Type B pancreatic cell (in vitro differentiated cells): ENCODE results near the gene KMT2B. TPM values are rescaled to one million over a fixed set of nuclear protein-coding genes. Genes with fewer than 3 reads are reported as not detected.

Source experiments
- DNase-seq: peaks from one replicate; pipeline ENCODE4 v3.0.0; 2021; ENCODE audit warnings: mixed read lengths; ENCODE audit not compliant: unreplicated experiment; ENCODE audit errors: extremely low spot score
- H3K27ac Mint-ChIP-seq: 2 replicates; pipeline ENCODE4 v1.8.0; 2021; ENCODE audit warnings: mild to moderate bottlenecking, mixed read lengths
- H3K27me3 Mint-ChIP-seq: 2 replicates; pipeline ENCODE4 v1.8.0; 2021; ENCODE audit warnings: mixed read lengths
- H3K36me3 Mint-ChIP-seq: 2 replicates; pipeline ENCODE4 v1.8.0; 2021; ENCODE audit warnings: mixed read lengths
- H3K4me1 Mint-ChIP-seq: one replicate; pipeline ENCODE4 v1.8.0; 2021; ENCODE audit warnings: mixed read lengths; ENCODE audit not compliant: unreplicated experiment
- H3K4me3 Mint-ChIP-seq: 2 replicates; pipeline ENCODE4 v1.8.0; 2021; ENCODE audit warnings: mild to moderate bottlenecking, mixed read lengths
- H3K9me3 Mint-ChIP-seq: 2 replicates; pipeline ENCODE4 v1.8.0; 2021; ENCODE audit warnings: mixed read lengths
- total RNA-seq: library from RNA; stranded (reverse); gene quantifications from 2 replicates; pipeline ENCODE4 v1.2.1, GENCODE V29; 2021; ENCODE audit warnings: low replicate concordance
- TF ChIP-seq, protein P1 (sequence below): fragments of 200-600 bp; sonication (generic); conservative IDR thresholded peaks from 2 replicates; pipeline ENCODE4 v1.5.0; 2021; ENCODE audit warnings: antibody characterized with exemption, mild to moderate bottlenecking

KMT2B gene
- total RNA-seq, 1 donor from 2014 or later = 55.4 TPM

DNA sequence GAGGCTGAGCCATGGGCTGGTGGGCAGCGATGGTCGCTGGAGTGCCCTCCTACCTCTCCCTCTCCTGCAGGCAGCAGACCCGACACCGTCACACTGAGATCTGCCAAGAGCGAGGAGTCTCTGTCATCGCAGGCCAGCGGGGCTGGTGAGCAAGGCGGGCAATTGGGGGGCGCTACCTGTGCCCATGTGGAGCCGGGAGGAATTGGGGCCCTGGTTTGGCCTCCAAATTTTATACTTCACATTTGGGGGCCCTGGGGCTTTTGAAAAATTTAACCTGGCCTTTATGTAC, 67.5 kb downstream of the KMT2B start:
- TF ChIP-seq, protein P1, sequence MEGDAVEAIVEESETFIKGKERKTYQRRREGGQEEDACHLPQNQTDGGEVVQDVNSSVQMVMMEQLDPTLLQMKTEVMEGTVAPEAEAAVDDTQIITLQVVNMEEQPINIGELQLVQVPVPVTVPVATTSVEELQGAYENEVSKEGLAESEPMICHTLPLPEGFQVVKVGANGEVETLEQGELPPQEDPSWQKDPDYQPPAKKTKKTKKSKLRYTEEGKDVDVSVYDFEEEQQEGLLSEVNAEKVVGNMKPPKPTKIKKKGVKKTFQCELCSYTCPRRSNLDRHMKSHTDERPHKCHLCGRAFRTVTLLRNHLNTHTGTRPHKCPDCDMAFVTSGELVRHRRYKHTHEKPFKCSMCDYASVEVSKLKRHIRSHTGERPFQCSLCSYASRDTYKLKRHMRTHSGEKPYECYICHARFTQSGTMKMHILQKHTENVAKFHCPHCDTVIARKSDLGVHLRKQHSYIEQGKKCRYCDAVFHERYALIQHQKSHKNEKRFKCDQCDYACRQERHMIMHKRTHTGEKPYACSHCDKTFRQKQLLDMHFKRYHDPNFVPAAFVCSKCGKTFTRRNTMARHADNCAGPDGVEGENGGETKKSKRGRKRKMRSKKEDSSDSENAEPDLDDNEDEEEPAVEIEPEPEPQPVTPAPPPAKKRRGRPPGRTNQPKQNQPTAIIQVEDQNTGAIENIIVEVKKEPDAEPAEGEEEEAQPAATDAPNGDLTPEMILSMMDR = no peak
- peaks cover 6% of the 10 kb centered on the region for H3K36me3 Mint-ChIP-seq
- no peaks in the 10 kb centered on the region for H3K9me3 Mint-ChIP-seq
- H3K27ac Mint-ChIP-seq = no peak overlapping the region
- H3K27me3 Mint-ChIP-seq = no peaks in the 10 kb centered on the region
- no peak for DNase-seq
- H3K4me3 Mint-ChIP-seq = no peak overlapping the region
- no peaks in the 10 kb centered on the region for H3K4me1 Mint-ChIP-seq

DNA sequence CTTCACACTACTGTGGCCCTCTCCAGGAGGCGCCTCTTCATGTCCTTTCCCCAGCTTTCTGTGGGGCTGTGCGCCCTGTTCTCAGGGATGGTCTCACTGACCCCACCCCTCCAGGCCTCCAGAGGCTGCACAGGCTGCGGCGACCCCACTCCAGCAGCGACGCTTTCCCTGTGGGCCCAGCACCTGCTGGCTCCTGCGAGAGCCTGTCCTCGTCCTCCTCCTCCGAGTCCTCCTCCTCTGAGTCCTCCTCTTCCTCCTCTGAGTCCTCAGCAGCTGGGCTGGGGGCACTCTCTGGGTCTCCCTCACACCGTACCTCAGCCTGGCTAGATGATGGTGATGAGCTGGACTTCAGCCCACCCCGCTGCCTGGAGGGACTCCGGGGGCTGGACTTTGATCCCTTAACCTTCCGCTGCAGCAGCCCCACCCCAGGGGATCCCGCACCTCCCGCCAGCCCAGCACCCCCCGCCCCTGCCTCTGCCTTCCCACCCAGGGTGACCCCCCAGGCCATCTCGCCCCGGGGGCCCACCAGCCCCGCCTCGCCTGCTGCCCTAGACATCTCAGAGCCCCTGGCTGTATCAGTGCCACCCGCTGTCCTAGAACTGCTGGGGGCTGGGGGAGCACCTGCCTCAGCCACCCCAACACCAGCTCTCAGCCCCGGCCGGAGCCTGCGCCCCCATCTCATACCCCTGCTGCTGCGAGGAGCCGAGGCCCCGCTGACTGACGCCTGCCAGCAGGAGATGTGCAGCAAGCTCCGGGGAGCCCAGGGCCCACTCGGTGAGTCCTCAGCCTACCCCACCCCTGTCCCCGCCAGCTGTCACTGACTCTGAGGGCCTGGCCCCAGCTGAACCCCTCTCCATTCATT, 68.7 kb downstream of the KMT2B start:
- no peaks in the 10 kb centered on the region for H3K27me3 Mint-ChIP-seq
- TF ChIP-seq, protein P1 = no peak
- H3K9me3 Mint-ChIP-seq = no peaks in the 10 kb centered on the region
- no peak for DNase-seq
- H3K27ac Mint-ChIP-seq = no peak overlapping the region
- H3K4me3 Mint-ChIP-seq = no peak overlapping the region
- no peaks in the 10 kb centered on the region for H3K4me1 Mint-ChIP-seq
- peaks cover 6% of the 10 kb centered on the region for H3K36me3 Mint-ChIP-seq

DNA sequence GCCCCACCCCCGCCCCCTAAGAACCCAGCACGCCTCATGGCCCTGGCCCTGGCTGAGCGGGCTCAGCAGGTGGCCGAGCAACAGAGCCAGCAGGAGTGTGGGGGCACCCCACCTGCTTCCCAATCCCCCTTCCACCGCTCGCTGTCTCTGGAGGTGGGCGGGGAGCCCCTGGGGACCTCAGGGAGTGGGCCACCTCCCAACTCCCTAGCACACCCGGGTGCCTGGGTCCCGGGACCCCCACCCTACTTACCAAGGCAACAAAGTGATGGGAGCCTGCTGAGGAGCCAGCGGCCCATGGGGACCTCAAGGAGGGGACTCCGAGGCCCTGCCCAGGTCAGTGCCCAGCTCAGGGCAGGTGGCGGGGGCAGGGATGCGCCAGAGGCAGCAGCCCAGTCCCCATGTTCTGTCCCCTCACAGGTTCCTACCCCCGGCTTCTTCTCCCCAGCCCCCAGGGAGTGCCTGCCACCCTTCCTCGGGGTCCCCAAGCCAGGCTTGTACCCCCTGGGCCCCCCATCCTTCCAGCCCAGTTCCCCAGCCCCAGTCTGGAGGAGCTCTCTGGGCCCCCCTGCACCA, 69.5 kb downstream of the KMT2B start:
- DNase-seq = no peak
- TF ChIP-seq, protein P1 = no peak
- H3K4me3 Mint-ChIP-seq = no peak overlapping the region
- H3K27me3 Mint-ChIP-seq = no peaks in the 10 kb centered on the region
- no peaks in the 10 kb centered on the region for H3K9me3 Mint-ChIP-seq
- peaks cover 6% of the 10 kb centered on the region for H3K36me3 Mint-ChIP-seq
- no peak overlapping the region for H3K27ac Mint-ChIP-seq
- no peaks in the 10 kb centered on the region for H3K4me1 Mint-ChIP-seq

Other genes starting within 250 kb of the KMT2B start
- gene KRTDAP, start 227.5 kb upstream of the KMT2B start, total RNA-seq = 0.80 and 2.0 TPM in 2 replicates
- gene DMKN, start 204.4 kb upstream of the KMT2B start, total RNA-seq = 70.9 and 141 TPM in 2 replicates
- 0.53 TPM in 1 of 2 replicates, not detected in the other for gene SBSN, start 189.7 kb upstream of the KMT2B start, total RNA-seq
- gene GAPDHS, start 184.5 kb upstream of the KMT2B start, total RNA-seq = not detected in 2 replicates
- 104 and 113 TPM in 2 replicates for gene TMEM147, start 172.4 kb upstream of the KMT2B start, total RNA-seq
- 1.3 and 16.8 TPM in 2 replicates for gene ATP4A, start 154.3 kb upstream of the KMT2B start, total RNA-seq
- gene PMIS2, start 131.8 kb upstream of the KMT2B start, total RNA-seq = not detected in 2 replicates
- 19.5 and 42.6 TPM in 2 replicates for gene HAUS5, start 105.3 kb upstream of the KMT2B start, total RNA-seq
- gene RBM42, start 89.0 kb upstream of the KMT2B start, total RNA-seq = 79.6 and 84.9 TPM in 2 replicates
- 1.1 TPM in 2 replicates for gene ETV2, start 76.3 kb upstream of the KMT2B start, total RNA-seq
- 408 and 544 TPM in 2 replicates for gene COX6B1, start 69.7 kb upstream of the KMT2B start, total RNA-seq
- gene UPK1A, start 51.5 kb upstream of the KMT2B start, total RNA-seq = 4.4 and 5.1 TPM in 2 replicates
- not detected in 2 replicates for gene ZBTB32, start 13.4 kb upstream of the KMT2B start, total RNA-seq
- 1.5 and 3.8 TPM in 2 replicates for gene IGFLR1, start 24.4 kb downstream of the KMT2B start, total RNA-seq
- gene U2AF1L4, start 27.4 kb downstream of the KMT2B start, total RNA-seq = 22.2 and 25.4 TPM in 2 replicates
- gene PSENEN, start 27.6 kb downstream of the KMT2B start, total RNA-seq = 74.2 and 85.4 TPM in 2 replicates
- gene LIN37, start 30.6 kb downstream of the KMT2B start, total RNA-seq = 15.5 and 17.9 TPM in 2 replicates
- 0.43 and 0.60 TPM in 2 replicates for gene HSPB6, start 39.0 kb downstream of the KMT2B start, total RNA-seq
- gene PROSER3, start 40.2 kb downstream of the KMT2B start, total RNA-seq = 34.6 and 48.0 TPM in 2 replicates
- gene ARHGAP33, start 57.6 kb downstream of the KMT2B start, total RNA-seq = 16.3 and 71.8 TPM in 2 replicates
- gene PRODH2, start 94.8 kb downstream of the KMT2B start, total RNA-seq = 11.5 and 20.6 TPM in 2 replicates
- 1.9 TPM in 2 replicates for gene NPHS1, start 134.5 kb downstream of the KMT2B start, total RNA-seq
- 3.3 and 3.5 TPM in 2 replicates for gene KIRREL2, start 138.9 kb downstream of the KMT2B start, total RNA-seq
- gene APLP1, start 150.6 kb downstream of the KMT2B start, total RNA-seq = 43.3 and 120 TPM in 2 replicates
- gene NFKBID, start 182.5 kb downstream of the KMT2B start, total RNA-seq = 9.1 and 11.6 TPM in 2 replicates
- 1.0 and 1.3 TPM in 2 replicates for gene HCST, start 184.5 kb downstream of the KMT2B start, total RNA-seq
- not detected in 2 replicates for gene TYROBP, start 190.3 kb downstream of the KMT2B start, total RNA-seq
- 17.3 and 22.6 TPM in 2 replicates for gene LRFN3, start 218.4 kb downstream of the KMT2B start, total RNA-seq